GM13977 (cell line): ENCODE measurements around the gene CLEC4M.
"Not testable (repeated sequence)": the region's sequence is repeated elsewhere in the genome, so short reads cannot be mapped to it uniquely, and the experiment has no call there.

ENCODE experiments used
- DNase-seq: peaks from one replicate; pipeline ENCODE4 v3.0.0; 2012; ENCODE audit warnings: low spot score
- in situ Hi-C: fragments of 300-500 bp; cut with MboI; formaldehyde crosslinking; loops from one replicate; pipeline ENCODE4 v1.12.0; 2022; ENCODE audit warnings: low sequenced_read_pairs, low pct_unique_long_range_greater_than_20kb, mixed read lengths, inconsistent platforms; ENCODE audit not compliant: unreplicated experiment
- TF ChIP-seq, protein P1 (sequence below): IDR thresholded peaks from 2 replicates; pipeline ENCODE4 v1.5.1; 2012; ENCODE audit warnings: mild to moderate bottlenecking, control low read depth; ENCODE audit not compliant: insufficient read depth; ENCODE audit errors: extremely low read depth, missing control alignments

Gene CLEC4M

GRCh38 chr19:7788178-7788932 is 25.3 kb downstream of the CLEC4M start:
- in situ Hi-C loops, result no loop called here
- no peak for DNase-seq
- TF ChIP-seq, protein P1, sequence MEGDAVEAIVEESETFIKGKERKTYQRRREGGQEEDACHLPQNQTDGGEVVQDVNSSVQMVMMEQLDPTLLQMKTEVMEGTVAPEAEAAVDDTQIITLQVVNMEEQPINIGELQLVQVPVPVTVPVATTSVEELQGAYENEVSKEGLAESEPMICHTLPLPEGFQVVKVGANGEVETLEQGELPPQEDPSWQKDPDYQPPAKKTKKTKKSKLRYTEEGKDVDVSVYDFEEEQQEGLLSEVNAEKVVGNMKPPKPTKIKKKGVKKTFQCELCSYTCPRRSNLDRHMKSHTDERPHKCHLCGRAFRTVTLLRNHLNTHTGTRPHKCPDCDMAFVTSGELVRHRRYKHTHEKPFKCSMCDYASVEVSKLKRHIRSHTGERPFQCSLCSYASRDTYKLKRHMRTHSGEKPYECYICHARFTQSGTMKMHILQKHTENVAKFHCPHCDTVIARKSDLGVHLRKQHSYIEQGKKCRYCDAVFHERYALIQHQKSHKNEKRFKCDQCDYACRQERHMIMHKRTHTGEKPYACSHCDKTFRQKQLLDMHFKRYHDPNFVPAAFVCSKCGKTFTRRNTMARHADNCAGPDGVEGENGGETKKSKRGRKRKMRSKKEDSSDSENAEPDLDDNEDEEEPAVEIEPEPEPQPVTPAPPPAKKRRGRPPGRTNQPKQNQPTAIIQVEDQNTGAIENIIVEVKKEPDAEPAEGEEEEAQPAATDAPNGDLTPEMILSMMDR, result no peak

GRCh38 chr19:7788933-7789323 is 25.9 kb downstream of the CLEC4M start:
- in situ Hi-C loops, result no loop called here
- no peak for DNase-seq
- TF ChIP-seq, protein P1, result no peak

GRCh38 chr19:7789447-7789846 is 26.4 kb downstream of the CLEC4M start:
- TF ChIP-seq, protein P1, result no peak
- DNase-seq, result peak; percentile 60
- in situ Hi-C loops, result no loop called here

DNA sequence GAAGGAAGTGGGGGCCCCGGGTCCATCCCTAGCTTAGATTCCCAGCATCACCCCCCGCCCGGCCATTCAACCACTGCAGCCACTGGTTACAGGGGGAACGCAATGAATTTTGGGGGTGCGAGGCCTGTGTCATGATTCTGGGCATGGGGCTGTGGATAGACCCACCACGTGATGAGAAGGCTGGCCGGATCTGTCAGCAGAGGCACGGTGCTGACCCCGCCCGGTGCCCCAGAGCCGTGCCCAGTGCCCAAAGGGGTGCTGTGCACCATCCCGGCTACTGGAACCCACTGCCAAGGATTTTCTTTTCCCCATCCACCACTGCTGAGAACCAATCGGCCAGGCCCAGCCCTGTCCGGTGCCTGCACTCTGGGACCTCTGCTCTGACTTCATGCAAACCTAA is 27.4 kb downstream of the CLEC4M start:
- no peak for DNase-seq
- TF ChIP-seq, protein P1, result no peak
- in situ Hi-C loops, result loop anchor here (10.0 kb wide), 1 partner anchor 86 kb away; the partner anchor contains the start of gene FCER2

GRCh38 chr19:7792281-7792680 is 29.2 kb downstream of the CLEC4M start:
- TF ChIP-seq, protein P1, result no peak
- in situ Hi-C loops, result loop anchor here (10.0 kb wide), 1 partner anchor 87 kb away; the partner anchor contains the start of gene FCER2
- DNase-seq, result no peak

DNA sequence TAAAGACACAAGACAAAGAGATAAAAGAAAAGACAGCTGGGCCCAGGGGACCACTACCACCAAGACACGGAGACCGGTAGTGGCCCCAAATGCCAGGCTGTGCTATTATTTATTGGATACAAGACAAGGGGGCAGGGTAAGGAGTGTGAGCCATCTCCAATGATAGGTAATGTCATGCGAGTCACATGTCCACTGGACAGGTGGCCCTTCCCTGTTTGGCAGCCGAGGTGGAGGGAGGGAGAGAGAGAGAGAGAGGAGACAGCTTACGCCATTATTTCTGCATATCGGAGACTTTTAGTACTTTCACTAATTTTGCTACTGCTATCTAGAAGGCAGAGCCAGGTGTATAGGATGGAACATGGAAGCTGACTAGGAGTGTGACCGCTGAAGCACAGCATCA is 29.7 kb downstream of the CLEC4M start:
- in situ Hi-C loops, result loop anchor here (10.0 kb wide), 1 partner anchor 88 kb away; the partner anchor contains the start of gene FCER2
- DNase-seq, result not testable (repeated sequence)

DNA sequence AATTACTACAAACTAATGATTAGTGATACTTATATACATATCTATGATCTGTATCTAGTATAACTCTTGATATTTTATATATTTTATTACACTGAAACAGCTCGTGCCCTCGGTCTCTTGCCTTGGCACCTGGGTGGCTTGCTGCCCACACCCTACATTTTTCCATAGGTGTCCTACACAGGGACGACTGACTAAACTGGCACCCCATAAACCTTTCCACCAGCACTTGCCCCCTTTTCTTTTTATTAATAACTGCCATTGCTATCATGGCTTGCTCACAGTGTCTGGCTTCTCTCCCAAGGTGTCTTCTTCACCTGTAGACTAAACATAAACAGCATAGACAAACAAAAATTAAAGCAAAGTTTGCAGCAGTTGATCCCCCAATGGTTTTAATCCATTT is 30.4 kb downstream of the CLEC4M start:
- DNase-seq, result no peak
- TF ChIP-seq, protein P1, result no peak
- in situ Hi-C loops, result loop anchor here (10.0 kb wide), 1 partner anchor 89 kb away; the partner anchor contains the start of gene FCER2
